HG03354 (cell line): ENCODE measurements around the gene MIOS.
"Not testable (repeated sequence)": the region's sequence is repeated elsewhere in the genome, so short reads cannot be mapped to it uniquely, and the experiment has no call there.

Experiments
- ATAC-seq: cut with Tn5 transposase; IDR thresholded peaks from one replicate; pipeline ENCODE4 v1.9.1; 2021; ENCODE audit warnings: mild to moderate bottlenecking; ENCODE audit not compliant: unreplicated experiment, poor library complexity, severe bottlenecking

Gene MIOS

GRCh38 chr7:7553386-7553785 is 13.3 kb upstream of the MIOS start:
- ATAC-seq: no peak

GRCh38 chr7:7554021-7554432 is 12.7 kb upstream of the MIOS start:
- ATAC-seq: no peak

- no peak for ATAC-seq
Measured at GRCh38 chr7:7554649-7555575, 11.8 kb upstream of the MIOS start.

- no peak for ATAC-seq
Measured at GRCh38 chr7:7556852-7557251, 9.8 kb upstream of the MIOS start.

- ATAC-seq: no peak
Measured at GRCh38 chr7:7557252-7557651, 9.4 kb upstream of the MIOS start.

GRCh38 chr7:7561591-7561990 is 5.1 kb upstream of the MIOS start:
- not testable (repeated sequence) for ATAC-seq

- ATAC-seq: no peak
Measured at GRCh38 chr7:7562736-7563135, 3.9 kb upstream of the MIOS start.

- no peak for ATAC-seq
Measured at GRCh38 chr7:7563269-7563668, 3.4 kb upstream of the MIOS start.

GRCh38 chr7:7563813-7564212 is 2.9 kb upstream of the MIOS start:
- ATAC-seq: no peak

- ATAC-seq: no peak
Measured at GRCh38 chr7:7564323-7564780, 2.3 kb upstream of the MIOS start.

GRCh38 chr7:7565018-7565680 is 1.5 kb upstream of the MIOS start:
- ATAC-seq: no peak

- ATAC-seq: peak; percentile 42
Measured at GRCh38 chr7:7565746-7566650, 686 bp upstream of the MIOS start.

GRCh38 chr7:7567898-7568531 is 1.3 kb downstream of the MIOS start:
- ATAC-seq: no peak

GRCh38 chr7:7568553-7568952 is 1.9 kb downstream of the MIOS start:
- no peak for ATAC-seq

GRCh38 chr7:7569081-7569527 is 2.4 kb downstream of the MIOS start:
- peak; percentile 44 for ATAC-seq

GRCh38 chr7:7569615-7570014 is 2.9 kb downstream of the MIOS start:
- ATAC-seq: no peak

- no peak for ATAC-seq
Measured at GRCh38 chr7:7570584-7570983, 3.9 kb downstream of the MIOS start.

- no peak for ATAC-seq
Measured at GRCh38 chr7:7573701-7574100, 7.0 kb downstream of the MIOS start.

GRCh38 chr7:7576344-7576743 is 9.7 kb downstream of the MIOS start:
- no peak for ATAC-seq
